ENCODE results near the gene VPS51.
A peak's percentile ranks its signal among the peaks of the same experiment; 100 is the strongest.

The VPS51 gene

DNA sequence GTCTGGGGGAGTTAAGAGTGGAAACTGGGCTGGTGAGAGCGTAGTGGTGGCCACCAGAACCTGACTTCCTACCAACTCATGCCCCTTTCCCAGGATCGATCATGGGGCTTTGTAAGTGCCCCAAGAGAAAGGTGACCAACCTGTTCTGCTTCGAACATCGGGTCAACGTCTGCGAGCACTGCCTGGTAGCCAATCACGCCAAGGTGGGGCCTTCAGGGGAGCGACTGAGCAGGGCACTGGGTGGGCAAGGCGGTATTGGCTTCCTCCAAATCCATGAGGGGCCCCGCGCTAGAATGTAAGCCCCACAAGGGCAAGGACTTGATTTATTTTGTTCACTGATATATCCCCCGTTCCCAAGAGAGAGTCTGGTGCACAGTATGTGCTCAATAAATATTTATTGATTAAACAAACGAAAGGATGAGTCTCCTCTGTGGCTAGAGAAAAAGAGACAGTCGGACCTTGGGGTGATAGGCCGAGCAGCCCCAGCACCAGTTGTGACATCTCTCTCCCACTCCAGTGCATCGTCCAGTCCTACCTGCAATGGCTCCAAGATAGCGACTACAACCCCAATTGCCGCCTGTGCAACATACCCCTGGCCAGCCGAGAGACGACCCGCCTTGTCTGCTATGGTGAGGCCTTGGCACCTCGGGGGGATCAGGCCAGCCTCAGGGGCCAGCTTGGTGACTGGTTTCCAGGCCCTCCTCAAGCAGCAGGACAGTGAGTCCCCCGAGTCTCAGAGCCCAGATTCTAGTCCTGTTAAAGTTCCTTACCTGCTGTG lies 11.2 kb upstream of the VPS51 start:
- TF ChIP-seq ZNF274 (IDR thresholded peaks at IDR 0.05; ENCODE audit: low read depth, low read length) = no peak
- TF ChIP-seq SUZ12 (IDR thresholded peaks at IDR 0.05; ENCODE audit: extremely low read depth, insufficient read depth, insufficient read length) = no peak
- no peak for TF ChIP-seq YY1 (IDR thresholded peaks at IDR 0.05; ENCODE audit: insufficient read depth, insufficient read length)
- no peak for DNase-seq (ENCODE audit: low read depth, low spot score)
- Histone ChIP-seq H3K36me3 (ENCODE audit: insufficient read depth, insufficient read length, low read length) (peaks cover 83% of the 10 kb centered on the region), H3K9ac (ENCODE audit: insufficient read length, low read depth) (peak overlapping the region; percentile 86), H3K9me3 (ENCODE audit: insufficient read depth, low read length) (no peaks in the 10 kb centered on the region), H3K4me3 (ENCODE audit: insufficient read length, low read depth) (peak overlapping the region; percentile 75), H3K27me3 (ENCODE audit: insufficient read depth, insufficient read length) (no peaks in the 10 kb centered on the region), H3K4me1 (ENCODE audit: insufficient read depth, insufficient read length) (no peaks in the 10 kb centered on the region)

DNA sequence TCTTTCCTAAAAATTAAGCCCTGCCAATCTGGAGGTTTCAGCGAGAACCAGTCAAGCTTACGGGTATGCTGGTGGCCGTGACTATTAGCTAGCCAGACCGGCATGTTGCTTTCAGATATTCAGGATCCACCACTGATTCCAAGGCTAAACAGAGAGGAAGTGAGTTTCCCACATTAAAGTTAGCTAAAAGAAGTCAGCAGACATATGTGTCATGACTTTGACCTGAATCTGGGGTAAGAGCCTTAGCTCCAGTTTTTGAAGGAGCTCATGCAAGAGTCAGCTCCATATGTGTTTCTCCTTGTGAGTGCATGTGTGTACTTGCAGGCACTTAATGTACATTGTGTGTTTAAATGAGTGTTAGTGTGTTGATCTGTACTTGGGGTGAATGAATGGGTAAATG lies 10.6 kb upstream of the VPS51 start:
- Histone ChIP-seq H3K4me1 (ENCODE audit: insufficient read depth, insufficient read length) (no peaks in the 10 kb centered on the region), H3K9ac (ENCODE audit: insufficient read length, low read depth) (peak overlapping the region; percentile 86), H3K27me3 (ENCODE audit: insufficient read depth, insufficient read length) (no peaks in the 10 kb centered on the region), H3K36me3 (ENCODE audit: insufficient read depth, insufficient read length, low read length) (peaks cover 81% of the 10 kb centered on the region), H3K9me3 (ENCODE audit: insufficient read depth, low read length) (no peaks in the 10 kb centered on the region), H3K4me3 (ENCODE audit: insufficient read length, low read depth) (no peak overlapping the region)
- TF ChIP-seq ZNF274 (IDR thresholded peaks at IDR 0.05; ENCODE audit: low read depth, low read length) (no peak), YY1 (IDR thresholded peaks at IDR 0.05; ENCODE audit: insufficient read depth, insufficient read length) (no peak), SUZ12 (IDR thresholded peaks at IDR 0.05; ENCODE audit: extremely low read depth, insufficient read depth, insufficient read length) (no peak)
- no peak for DNase-seq (ENCODE audit: low read depth, low spot score)

DNA sequence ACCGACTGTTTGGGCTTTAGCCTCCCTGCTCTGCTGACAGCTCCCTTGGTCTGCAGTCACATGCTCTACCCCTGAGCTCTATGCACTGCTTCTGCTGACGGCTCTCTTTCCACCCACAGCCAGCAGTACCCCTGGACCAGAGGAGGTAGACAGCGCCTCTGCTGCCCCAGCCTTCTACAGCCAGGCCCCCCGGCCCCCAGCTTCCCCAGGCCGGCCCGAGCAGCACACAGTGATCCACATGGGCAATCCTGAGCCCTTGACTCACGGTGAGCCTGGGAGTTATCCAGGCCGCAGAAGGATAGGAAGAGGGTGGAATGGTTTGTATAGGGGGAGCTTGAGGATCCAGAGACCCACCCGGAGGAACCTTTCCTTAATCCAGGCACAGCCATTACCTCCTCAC lies 9.2 kb upstream of the VPS51 start:
- Histone ChIP-seq H3K9ac (ENCODE audit: insufficient read length, low read depth) (no peak overlapping the region), H3K9me3 (ENCODE audit: insufficient read depth, low read length) (no peaks in the 10 kb centered on the region), H3K4me1 (ENCODE audit: insufficient read depth, insufficient read length) (no peaks in the 10 kb centered on the region), H3K27me3 (ENCODE audit: insufficient read depth, insufficient read length) (no peaks in the 10 kb centered on the region), H3K4me3 (ENCODE audit: insufficient read length, low read depth) (no peak overlapping the region), H3K36me3 (ENCODE audit: insufficient read depth, insufficient read length, low read length) (peaks cover 71% of the 10 kb centered on the region)
- no peak for DNase-seq (ENCODE audit: low read depth, low spot score)
- TF ChIP-seq ZNF274 (IDR thresholded peaks at IDR 0.05; ENCODE audit: low read depth, low read length) (no peak), YY1 (IDR thresholded peaks at IDR 0.05; ENCODE audit: insufficient read depth, insufficient read length) (no peak), SUZ12 (IDR thresholded peaks at IDR 0.05; ENCODE audit: extremely low read depth, insufficient read depth, insufficient read length) (no peak)

DNA sequence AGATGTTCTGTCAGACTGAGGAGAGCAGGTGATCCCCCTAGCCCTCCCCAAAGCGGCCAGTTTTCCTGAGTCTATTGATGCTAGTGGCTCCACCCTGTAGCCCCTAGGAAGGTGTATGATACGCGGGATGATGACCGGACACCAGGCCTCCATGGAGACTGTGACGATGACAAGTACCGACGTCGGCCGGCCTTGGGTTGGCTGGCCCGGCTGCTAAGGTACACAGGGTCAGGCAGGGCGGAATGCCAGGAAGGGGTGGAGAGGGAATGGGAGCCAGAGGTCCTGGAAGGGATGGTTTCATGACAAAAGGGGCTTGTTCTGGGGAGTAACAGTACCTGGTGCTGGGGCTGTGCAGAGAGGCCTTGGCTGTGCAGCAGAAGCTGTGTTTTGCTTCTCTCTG lies 8.8 kb upstream of the VPS51 start:
- H3K36me3 ChIP-seq (ENCODE audit: insufficient read depth, insufficient read length, low read length) = peaks cover 67% of the 10 kb centered on the region

DNA sequence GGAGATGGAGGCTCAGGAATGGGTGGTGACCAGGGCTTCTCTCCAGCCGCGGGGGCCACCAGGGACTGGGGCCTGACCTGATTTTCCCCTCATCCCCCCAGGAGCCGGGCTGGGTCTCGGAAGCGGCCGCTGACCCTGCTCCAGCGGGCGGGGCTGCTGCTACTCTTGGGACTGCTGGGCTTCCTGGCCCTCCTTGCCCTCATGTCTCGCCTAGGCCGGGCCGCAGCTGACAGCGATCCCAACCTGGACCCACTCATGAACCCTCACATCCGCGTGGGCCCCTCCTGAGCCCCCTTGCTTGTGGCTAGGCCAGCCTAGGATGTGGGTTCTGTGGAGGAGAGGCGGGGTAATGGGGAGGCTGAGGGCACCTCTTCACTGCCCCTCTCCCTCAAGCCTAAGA lies 8.2 kb upstream of the VPS51 start:
- peaks cover 62% of the 10 kb centered on the region for H3K36me3 ChIP-seq (ENCODE audit: insufficient read depth, insufficient read length, low read length)
- H3K4me3 ChIP-seq (ENCODE audit: insufficient read length, low read depth) = no peak overlapping the region
- H3K9me3 ChIP-seq (ENCODE audit: insufficient read depth, low read length) = no peaks in the 10 kb centered on the region
- no peak for DNase-seq (ENCODE audit: low read depth, low spot score)
- TF ChIP-seq YY1 (IDR thresholded peaks at IDR 0.05; ENCODE audit: insufficient read depth, insufficient read length) (no peak), SUZ12 (IDR thresholded peaks at IDR 0.05; ENCODE audit: extremely low read depth, insufficient read depth, insufficient read length) (no peak), ZNF274 (IDR thresholded peaks at IDR 0.05; ENCODE audit: low read depth, low read length) (no peak)
- no peak overlapping the region for H3K9ac ChIP-seq (ENCODE audit: insufficient read length, low read depth)
- no peaks in the 10 kb centered on the region for H3K27me3 ChIP-seq (ENCODE audit: insufficient read depth, insufficient read length)
- H3K4me1 ChIP-seq (ENCODE audit: insufficient read depth, insufficient read length) = no peaks in the 10 kb centered on the region

More for the DNA sequence above, 8.8 kb upstream of the VPS51 start:
- H3K4me1 ChIP-seq (ENCODE audit: insufficient read depth, insufficient read length) = no peaks in the 10 kb centered on the region
- H3K27me3 ChIP-seq (ENCODE audit: insufficient read depth, insufficient read length) = no peaks in the 10 kb centered on the region
- no peak for DNase-seq (ENCODE audit: low read depth, low spot score)
- no peak for TF ChIP-seq YY1 (IDR thresholded peaks at IDR 0.05; ENCODE audit: insufficient read depth, insufficient read length)
- H3K9ac ChIP-seq (ENCODE audit: insufficient read length, low read depth) = no peak overlapping the region
- no peaks in the 10 kb centered on the region for H3K9me3 ChIP-seq (ENCODE audit: insufficient read depth, low read length)
- no peak overlapping the region for H3K4me3 ChIP-seq (ENCODE audit: insufficient read length, low read depth)

DNA sequence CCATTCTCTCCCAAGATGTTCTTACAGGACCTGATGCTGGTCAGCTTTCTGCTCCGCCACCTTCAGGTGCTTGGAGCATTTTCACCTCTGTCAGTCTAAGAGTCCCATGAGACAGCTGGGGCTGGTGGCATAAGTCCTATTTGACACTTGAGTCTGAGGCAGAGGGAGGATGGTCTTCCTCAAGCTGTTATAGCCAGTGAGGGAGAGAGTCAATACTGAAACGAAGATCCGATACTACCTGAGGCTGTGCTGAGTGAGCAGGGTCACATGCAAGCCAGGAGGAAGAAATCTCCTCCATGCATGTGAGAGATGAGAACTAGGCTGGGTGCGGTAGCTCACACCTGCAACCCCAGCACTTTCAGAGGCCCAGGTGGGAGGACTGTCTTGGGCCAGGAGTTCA lies 6.4 kb upstream of the VPS51 start:
- DNase-seq (ENCODE audit: low read depth, low spot score) = no peak
- H3K9me3 ChIP-seq (ENCODE audit: insufficient read depth, low read length) = no peaks in the 10 kb centered on the region

DNA sequence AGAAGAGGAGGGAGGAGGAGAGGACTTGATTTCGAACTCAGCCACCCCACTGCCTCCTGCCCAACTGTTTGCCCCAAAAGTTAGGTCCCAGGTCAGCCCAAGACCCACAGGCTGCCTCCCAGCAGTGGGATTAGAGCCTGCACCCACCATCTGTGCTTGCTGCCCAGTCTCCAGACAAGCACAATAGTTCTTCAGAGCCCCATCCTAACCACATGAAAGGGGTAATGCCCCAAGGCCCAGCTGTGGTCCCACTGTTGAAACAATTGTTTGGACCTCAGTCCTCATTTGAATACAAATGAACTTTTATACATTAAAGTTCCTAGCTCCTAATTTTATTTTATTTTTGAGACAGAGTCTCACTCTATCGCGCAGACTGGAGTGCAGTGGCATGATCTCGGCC lies 5.4 kb upstream of the VPS51 start:
- H3K4me1 ChIP-seq (ENCODE audit: insufficient read depth, insufficient read length) = no peaks in the 10 kb centered on the region
- TF ChIP-seq ZNF274 (IDR thresholded peaks at IDR 0.05; ENCODE audit: low read depth, low read length) (no peak), YY1 (IDR thresholded peaks at IDR 0.05; ENCODE audit: insufficient read depth, insufficient read length) (no peak), SUZ12 (IDR thresholded peaks at IDR 0.05; ENCODE audit: extremely low read depth, insufficient read depth, insufficient read length) (no peak)
- no peaks in the 10 kb centered on the region for H3K27me3 ChIP-seq (ENCODE audit: insufficient read depth, insufficient read length)
- H3K9me3 ChIP-seq (ENCODE audit: insufficient read depth, low read length) = no peaks in the 10 kb centered on the region
- no peak for DNase-seq (ENCODE audit: low read depth, low spot score)
- H3K36me3 ChIP-seq (ENCODE audit: insufficient read depth, insufficient read length, low read length) = peaks cover 48% of the 10 kb centered on the region
- no peak overlapping the region for H3K9ac ChIP-seq (ENCODE audit: insufficient read length, low read depth)
- no peak overlapping the region for H3K4me3 ChIP-seq (ENCODE audit: insufficient read length, low read depth)

More for the DNA sequence above, 6.4 kb upstream of the VPS51 start:
- Histone ChIP-seq H3K4me3 (ENCODE audit: insufficient read length, low read depth) (no peak overlapping the region), H3K36me3 (ENCODE audit: insufficient read depth, insufficient read length, low read length) (peaks cover 56% of the 10 kb centered on the region), H3K27me3 (ENCODE audit: insufficient read depth, insufficient read length) (no peaks in the 10 kb centered on the region), H3K9ac (ENCODE audit: insufficient read length, low read depth) (no peak overlapping the region), H3K4me1 (ENCODE audit: insufficient read depth, insufficient read length) (no peaks in the 10 kb centered on the region)
- TF ChIP-seq ZNF274 (IDR thresholded peaks at IDR 0.05; ENCODE audit: low read depth, low read length) = no peak
- no peak for TF ChIP-seq SUZ12 (IDR thresholded peaks at IDR 0.05; ENCODE audit: extremely low read depth, insufficient read depth, insufficient read length)
- no peak for TF ChIP-seq YY1 (IDR thresholded peaks at IDR 0.05; ENCODE audit: insufficient read depth, insufficient read length)

Data from NT2/D1 (cell line).